A549 (cell line): Measurements from ENCODE around the gene ECM1. TPM values are rescaled to one million over a fixed set of nuclear protein-coding genes. Genes with fewer than 3 reads are reported as not detected.
A peak's percentile ranks its signal among the peaks of the same experiment; 100 is the strongest.

ENCODE experiments used
- ATAC-seq, 2 experiments: fragments of 200-7000 bp in 1 of 2; fragments of >200 bp in 1 of 2; cut with Nextera tagmentation in 1 of 2; cut with Tn5 transposase in 1 of 2; 3 replicates each; pipeline versions ENCODE4 v1.8.0 to v1.9.1; 2018 to 2020; ENCODE audit warnings: mild to moderate bottlenecking in 1 of 2, moderate library complexity in 1 of 2
- CTCF ChIA-PET: fragments of 300-600 bp; sonication (Branson Sonifier 250); formaldehyde crosslinking; extraction: SDS; loops from one replicate; lab custom pipeline; 2021; ENCODE audit warnings: antibody characterized with exemption, inconsistent platforms; lab: Yijun Ruan, JAX
- POLR2A ChIA-PET: fragments of 350-600 bp; formaldehyde crosslinking; extraction: SDS; loops from one replicate; lab custom pipeline; 2021; ENCODE audit warnings: antibody characterized with exemption, inconsistent platforms; lab: Yijun Ruan, JAX
- DNase-seq, 2 experiments: peaks; one replicate each; pipeline versions ENCODE4 v3.0.0 to v3.0.0-alpha.2; 2011 to 2016; ENCODE audit warnings: low read depth in 1 of 2, low spot score in 1 of 2
- FAIRE-seq: peaks from 2 replicates; lab custom pipeline; 2011; peaks lifted over from hg19 to GRCh38; lab: Jason Lieb, UNC
- H3K27ac ChIP-seq, 2 experiments: fragments of >200 bp; sonication (Bioruptor Twin); formaldehyde crosslinking; 3 replicates each; pipeline ENCODE4 v1.5.1; 2016 to 2017
- H3K4me1 ChIP-seq: fragments of >200 bp; sonication (Bioruptor Twin); formaldehyde crosslinking; 3 replicates; pipeline ENCODE4 v1.6.1; 2016
- H3K4me2 ChIP-seq: fragments of >200 bp; sonication (Bioruptor Twin); formaldehyde crosslinking; 3 replicates; pipeline ENCODE4 v1.6.1; 2016
- H3K4me3 ChIP-seq: fragments of >200 bp; sonication (Bioruptor Twin); formaldehyde crosslinking; 3 replicates; pipeline ENCODE4 v1.5.1; 2016
- H3K9me3 ChIP-seq: fragments of >200 bp; sonication (Bioruptor Twin); formaldehyde crosslinking; 3 replicates; pipeline ENCODE4 v1.6.1; 2016
- CHD4 ChIP-seq: fragments of 200-600 bp; sonication (generic); IDR thresholded peaks from 2 replicates; pipeline ENCODE4 v1.6.1; 2016; ENCODE audit warnings: antibody characterized with exemption, mild to moderate bottlenecking, borderline replicate concordance
- FOSL2 ChIP-seq, 2 experiments: fragments of 450-650 bp in 1 of 2; fragments of >200 bp in 1 of 2; sonication (Bioruptor Twin) in 1 of 2; formaldehyde crosslinking; IDR thresholded peaks; 2 replicates each; pipeline versions ENCODE4 v1.5.0 to v1.6.1; 2016 to 2020; ENCODE audit warnings: mild to moderate bottlenecking in 1 of 2, moderate library complexity in 1 of 2
- GATA3 ChIP-seq: IDR thresholded peaks from 2 replicates; pipeline ENCODE4 v1.6.1; 2012; ENCODE audit warnings: borderline replicate concordance
- HDAC2 ChIP-seq: fragments of 200-600 bp; sonication (generic); IDR thresholded peaks from 2 replicates; pipeline ENCODE4 v1.6.1; 2016
- HEYL ChIP-seq: fragments of 250-450 bp; sonication (Bioruptor Pico); IDR thresholded peaks from 2 replicates; pipeline ENCODE4 v1.8.0; 2021; ENCODE audit warnings: mild to moderate bottlenecking, moderate library complexity
- HOXB13 ChIP-seq: fragments of 250-450 bp; sonication (Bioruptor Pico); IDR thresholded peaks from 2 replicates; pipeline ENCODE4 v1.5.0; 2020; ENCODE audit warnings: low read depth, mild to moderate bottlenecking, moderate library complexity
- JUNB ChIP-seq: fragments of >200 bp; sonication (Bioruptor Twin); formaldehyde crosslinking; IDR thresholded peaks from 2 replicates; pipeline ENCODE4 v1.6.1; 2016
- MAZ ChIP-seq: fragments of 150-350 bp; IDR thresholded peaks from 2 replicates; pipeline ENCODE4 v1.6.1; 2014; ENCODE audit warnings: antibody characterized with exemption, low read depth, low read length, borderline replicate concordance
- NR3C1 ChIP-seq: fragments of >200 bp; sonication (Bioruptor Twin); formaldehyde crosslinking; IDR thresholded peaks from 3 replicates; pipeline ENCODE4 v1.6.1; 2017
- PHF8 ChIP-seq: fragments of 200-600 bp; sonication (generic); IDR thresholded peaks from 2 replicates; pipeline ENCODE4 v1.6.1; 2016; ENCODE audit warnings: low read depth, mild to moderate bottlenecking, antibody characterized with exemption, moderate library complexity, borderline replicate concordance
- POLR2AphosphoS2 ChIP-seq: conservative IDR thresholded peaks from 2 replicates; pipeline ENCODE4 v1.6.1; 2012; ENCODE audit warnings: low read length, improper control_type of control experiment, inconsistent platforms
- RAD21 ChIP-seq, 2 experiments: fragments of >200 bp in 1 of 2; sonication (Bioruptor Twin) in 1 of 2; formaldehyde crosslinking in 1 of 2; IDR thresholded peaks in 1 of 2; conservative IDR thresholded peaks in 1 of 2; 2 replicates in 1 of 2; 3 replicates in 1 of 2; pipeline ENCODE4 v1.6.1; 2012 to 2018; ENCODE audit warnings: inconsistent platforms in 1 of 2
- RARB ChIP-seq: fragments of 250-450 bp; sonication (Bioruptor Pico); IDR thresholded peaks from 2 replicates; pipeline ENCODE4 v1.8.0; 2021; ENCODE audit warnings: mild to moderate bottlenecking, moderate library complexity
- RFX5 ChIP-seq: fragments of 450-650 bp; IDR thresholded peaks from 2 replicates; pipeline ENCODE4 v1.7.1; 2014; ENCODE audit warnings: antibody characterized with exemption, mild to moderate bottlenecking, moderate library complexity
- SMC3 ChIP-seq: fragments of >200 bp; sonication (Bioruptor Twin); formaldehyde crosslinking; IDR thresholded peaks from 3 replicates; pipeline ENCODE4 v1.6.1; 2018; ENCODE audit warnings: inconsistent platforms
- SREBF2 ChIP-seq: fragments of 450-650 bp; IDR thresholded peaks from 2 replicates; pipeline ENCODE4 v1.6.1; 2014; ENCODE audit warnings: mild to moderate bottlenecking, moderate library complexity
- TFCP2L1 ChIP-seq: fragments of 250-450 bp; sonication (Bioruptor Pico); IDR thresholded peaks from 2 replicates; pipeline ENCODE4 v1.5.0; 2021; ENCODE audit warnings: mild to moderate bottlenecking
- ZNF302 ChIP-seq: fragments of 250-450 bp; sonication (Bioruptor Pico); IDR thresholded peaks from 2 replicates; pipeline ENCODE4 v1.9.0; 2021; ENCODE audit warnings: inconsistent platforms, mild to moderate bottlenecking, moderate library complexity
- WGBS: methylation state at CpG from one replicate; pipeline ENCODE4 v1.1.6; 2017; ENCODE audit errors: missing lambda C conversion rate; 5-methylcytosine and 5-hydroxymethylcytosine counted together
- polyA minus RNA-seq: library from RNA; depleted of rRNA, polyadenylated mRNA; stranded (reverse); fragments of >200 nt; gene quantifications from 2 replicates; pipeline ENCODE4 v1.2.3, GENCODE V29; 2011; rRNA and poly(A)+ RNA removed
- polyA plus RNA-seq, 4 experiments: library from polyadenylated mRNA; depleted of rRNA in 3 of 4; stranded (reverse); fragments of >200 nt; fragmentation: RNase III in 1 of 4; extraction: RNeasy Plus Mini Kit Qiagen cat#74134 plus additional on column Dnase treatment in 1 of 4; gene quantifications; 2 replicates in 3 of 4; 3 replicates in 1 of 4; pipeline ENCODE4 v1.2.3, GENCODE V29; 2011 to 2017
- TF ChIP-seq, protein P1 (sequence below): fragments of 450-650 bp; IDR thresholded peaks from 2 replicates; pipeline ENCODE4 v1.6.1; 2014; ENCODE audit warnings: antibody characterized with exemption
- TF ChIP-seq, protein P2 (sequence below): fragments of 250-450 bp; sonication (Bioruptor Pico); IDR thresholded peaks from 2 replicates; pipeline ENCODE4 v1.5.0; 2020; ENCODE audit warnings: low read depth, mild to moderate bottlenecking, moderate library complexity
- TF ChIP-seq, protein P3 (sequence below): fragments of >200 bp; sonication (Bioruptor Twin); formaldehyde crosslinking; IDR thresholded peaks from 3 replicates; pipeline ENCODE4 v1.5.1; 2016

Gene ECM1
- polyA plus RNA-seq (2011; rRNA removed) (0.88 and 1.1 TPM in 2 replicates), polyA plus RNA-seq (2017; fragmentation: RNase III; extraction: RNeasy Plus Mini Kit Qiagen cat#74134 plus additional on column Dnase treatment) (0.77 to 1.0 TPM (median 1.0 TPM) in 3 replicates), polyA minus RNA-seq (0.97 and 1.2 TPM in 2 replicates)
- 0.91 and 0.96 TPM in 2 replicates for polyA plus RNA-seq (2012; cell fraction: cytosol; rRNA removed)
- 3.9 and 4.1 TPM in 2 replicates for polyA plus RNA-seq (2012; cell fraction: nucleus; rRNA removed)

DNA sequence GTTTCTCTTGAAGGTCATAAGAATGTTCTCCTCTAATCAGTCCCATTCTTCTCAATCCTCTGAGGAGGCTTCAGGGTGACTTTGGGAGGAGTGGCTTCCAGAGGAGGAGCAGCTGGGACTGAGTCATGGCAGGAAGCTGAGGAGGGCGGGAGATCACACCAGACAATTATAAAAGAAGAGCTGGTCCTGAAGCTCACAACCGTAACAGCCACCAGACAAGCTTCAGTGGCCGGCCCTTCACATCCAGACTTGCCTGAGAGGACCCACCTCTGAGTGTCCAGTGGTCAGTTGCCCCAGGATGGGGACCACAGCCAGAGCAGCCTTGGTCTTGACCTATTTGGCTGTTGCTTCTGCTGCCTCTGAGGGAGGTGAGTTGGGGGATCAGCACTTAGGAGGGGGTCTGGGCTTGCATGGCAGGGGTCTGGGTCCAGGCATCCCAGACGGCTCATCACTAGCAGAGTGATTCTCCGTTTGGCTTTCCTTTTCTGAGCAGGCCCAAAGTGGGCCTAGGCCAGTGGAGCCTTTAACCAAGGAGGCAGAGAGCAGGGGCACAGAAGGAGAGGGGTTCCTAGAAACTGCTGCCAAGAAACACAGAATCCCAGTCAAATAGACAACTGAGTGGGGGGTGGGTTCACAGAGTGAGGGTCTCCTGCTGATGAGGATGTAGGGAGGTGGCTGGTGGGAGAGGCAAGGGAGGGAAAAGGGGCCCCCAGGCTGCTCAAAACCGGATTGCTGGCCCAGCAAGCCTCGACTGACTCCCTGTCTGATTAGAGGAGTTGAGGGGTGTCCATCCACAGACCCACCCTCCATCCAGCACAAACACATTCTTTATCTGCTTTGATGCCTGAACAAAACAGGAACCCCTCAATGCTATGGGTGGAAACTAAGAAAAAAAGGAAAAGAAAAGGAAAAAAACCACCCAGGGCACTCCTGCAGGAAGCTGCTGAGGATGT lies at the start of gene ECM1:
Gene ECM1, plus strand, starts transcription at position 198 of the 953 bp plus-strand sequence. Its CDS starts 101 bp downstream, at position 299.
- no peak within 1 kb of the TSS for H3K4me3 ChIP-seq
- ChIA-PET CTCF (interaction anchor here (1.4 to 12.4 kb wide), 4 partner anchors 9 to 24 kb away, joined by 5 to 114 read pairs (median 6); no protein-coding TSS in a partner anchor), POLR2A (interaction anchor here (1.0 kb wide), 1 partner anchor 21 kb away, joined by 3 read pairs; no protein-coding TSS in a partner anchor)
- peak within 1 kb of the TSS in 1 of 2 experiments; percentile 56; a peak in 3 of 6 replicates for H3K27ac ChIP-seq
- 58% methylated on average over 7 of the region's 7 CpGs for WGBS
- TF ChIP-seq JUNB (no peak), FOSL2 (IDR thresholded peaks at IDR 0.05) (no peak), FOSL2 (CRISPR knock-in tag; IDR thresholded peaks at IDR 0.05) (0 out of 2 replicates have a peak, but pooled peaks have one; percentile 19)
- ATAC-seq (peak; percentile 64 to 74; a peak in 5 of 6 replicates), DNase-seq (peak; percentile 33 to 59), FAIRE-seq (no peak)
- no peaks in the 10 kb centered on the region for H3K9me3 ChIP-seq
- peaks cover 9% of the 10 kb centered on the region for H3K4me1 ChIP-seq
- H3K4me2 ChIP-seq: peak within 1 kb of the TSS; percentile 35; the same call in 1 of the 3 replicates

DNA sequence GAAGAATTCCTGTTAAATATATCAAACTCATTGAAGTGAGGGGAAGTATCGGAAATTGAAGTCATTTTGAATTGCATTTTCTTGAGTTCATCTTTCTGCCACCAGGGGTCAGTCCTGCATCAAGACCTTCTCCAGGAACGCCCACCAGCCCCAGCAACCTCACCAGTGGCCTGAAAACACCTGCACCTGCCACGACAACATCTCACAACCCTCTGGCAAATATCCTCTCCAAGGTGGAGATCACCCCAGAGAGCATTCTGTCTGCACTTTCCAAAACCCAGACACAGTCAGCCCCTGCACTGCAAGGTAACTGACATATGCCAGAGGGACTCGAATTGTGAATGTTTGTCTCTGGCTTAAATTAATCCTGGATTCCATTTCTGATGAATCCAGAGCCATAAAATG lies 43.5 kb upstream of the ECM1 start:
- no peak for FAIRE-seq
- POLR2A ChIA-PET: no interaction called here
- CTCF ChIA-PET: interaction anchor here (0.7 to 2.1 kb wide), 5 partner anchors 8 to 69 kb away, joined by 3 to 13 read pairs (median 8); no protein-coding TSS in a partner anchor
- no peak for TF ChIP-seq NR3C1
- no peak for TF ChIP-seq RARB (CRISPR knock-in tag)
- TF ChIP-seq PHF8: no peak
- TF ChIP-seq, protein P1, sequence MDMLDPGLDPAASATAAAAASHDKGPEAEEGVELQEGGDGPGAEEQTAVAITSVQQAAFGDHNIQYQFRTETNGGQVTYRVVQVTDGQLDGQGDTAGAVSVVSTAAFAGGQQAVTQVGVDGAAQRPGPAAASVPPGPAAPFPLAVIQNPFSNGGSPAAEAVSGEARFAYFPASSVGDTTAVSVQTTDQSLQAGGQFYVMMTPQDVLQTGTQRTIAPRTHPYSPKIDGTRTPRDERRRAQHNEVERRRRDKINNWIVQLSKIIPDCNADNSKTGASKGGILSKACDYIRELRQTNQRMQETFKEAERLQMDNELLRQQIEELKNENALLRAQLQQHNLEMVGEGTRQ: no peak
- TF ChIP-seq, protein P2, sequence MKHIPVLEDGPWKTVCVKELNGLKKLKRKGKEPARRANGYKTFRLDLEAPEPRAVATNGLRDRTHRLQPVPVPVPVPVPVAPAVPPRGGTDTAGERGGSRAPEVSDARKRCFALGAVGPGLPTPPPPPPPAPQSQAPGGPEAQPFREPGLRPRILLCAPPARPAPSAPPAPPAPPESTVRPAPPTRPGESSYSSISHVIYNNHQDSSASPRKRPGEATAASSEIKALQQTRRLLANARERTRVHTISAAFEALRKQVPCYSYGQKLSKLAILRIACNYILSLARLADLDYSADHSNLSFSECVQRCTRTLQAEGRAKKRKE (CRISPR knock-in tag): no peak
- peak; percentile 71 to 86 for TF ChIP-seq RAD21 (conservative IDR thresholded peaks at IDR 0.05 in 1 of 2, IDR thresholded peaks at IDR 0.05 in 1 of 2)
- no peak for TF ChIP-seq MAZ
- TF ChIP-seq HEYL (CRISPR knock-in tag): no peak
- TF ChIP-seq GATA3: no peak
- no peak for TF ChIP-seq TFCP2L1 (CRISPR knock-in tag)
- TF ChIP-seq, protein P3, sequence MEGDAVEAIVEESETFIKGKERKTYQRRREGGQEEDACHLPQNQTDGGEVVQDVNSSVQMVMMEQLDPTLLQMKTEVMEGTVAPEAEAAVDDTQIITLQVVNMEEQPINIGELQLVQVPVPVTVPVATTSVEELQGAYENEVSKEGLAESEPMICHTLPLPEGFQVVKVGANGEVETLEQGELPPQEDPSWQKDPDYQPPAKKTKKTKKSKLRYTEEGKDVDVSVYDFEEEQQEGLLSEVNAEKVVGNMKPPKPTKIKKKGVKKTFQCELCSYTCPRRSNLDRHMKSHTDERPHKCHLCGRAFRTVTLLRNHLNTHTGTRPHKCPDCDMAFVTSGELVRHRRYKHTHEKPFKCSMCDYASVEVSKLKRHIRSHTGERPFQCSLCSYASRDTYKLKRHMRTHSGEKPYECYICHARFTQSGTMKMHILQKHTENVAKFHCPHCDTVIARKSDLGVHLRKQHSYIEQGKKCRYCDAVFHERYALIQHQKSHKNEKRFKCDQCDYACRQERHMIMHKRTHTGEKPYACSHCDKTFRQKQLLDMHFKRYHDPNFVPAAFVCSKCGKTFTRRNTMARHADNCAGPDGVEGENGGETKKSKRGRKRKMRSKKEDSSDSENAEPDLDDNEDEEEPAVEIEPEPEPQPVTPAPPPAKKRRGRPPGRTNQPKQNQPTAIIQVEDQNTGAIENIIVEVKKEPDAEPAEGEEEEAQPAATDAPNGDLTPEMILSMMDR: peak; percentile 70
- no peak for TF ChIP-seq HOXB13
- TF ChIP-seq RFX5: no peak
- TF ChIP-seq SMC3: peak; percentile 56
- TF ChIP-seq HDAC2: no peak
- no peak for TF ChIP-seq ZNF302 (CRISPR knock-in tag)
- TF ChIP-seq CHD4: no peak
- TF ChIP-seq SREBF2: no peak
- no peak for TF ChIP-seq POLR2AphosphoS2
- TF ChIP-seq, all 56 proteins: peak for 3
- no peak overlapping the region for H3K27ac ChIP-seq
- no peak overlapping the region for H3K4me3 ChIP-seq
- no peaks in the 10 kb centered on the region for H3K9me3 ChIP-seq
- no peak overlapping the region for H3K4me2 ChIP-seq
- DNase-seq: peak; percentile 56 to 72
- ATAC-seq: peak; percentile 66 to 84
- WGBS: 45% methylated on average over 4 of the region's 4 CpGs
- no peaks in the 10 kb centered on the region for H3K4me1 ChIP-seq
